ENCODE measurements around the gene ZFP3.
"Not testable (repeated sequence)": the region's sequence is repeated elsewhere in the genome, so short reads cannot be mapped to it uniquely, and the experiment has no call there.

The ZFP3 gene

DNA sequence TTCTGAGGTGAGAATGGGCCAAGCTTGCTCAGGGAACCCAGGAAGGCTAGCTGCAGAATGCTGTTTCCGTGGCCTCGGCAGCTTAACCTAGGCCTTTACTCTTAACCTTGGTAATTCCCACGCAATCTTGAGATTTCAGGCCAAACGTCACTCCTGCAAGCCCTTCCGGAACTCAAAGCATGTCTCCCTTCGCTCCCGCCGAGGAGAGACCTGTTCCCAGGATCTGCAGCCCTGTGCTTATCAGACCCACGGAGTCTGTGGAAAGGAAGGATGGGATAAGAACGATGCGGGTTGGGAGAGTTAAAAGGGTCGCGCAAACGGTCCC lies 524 bp upstream of the ZFP3 start:
- no peak for DNase-seq (ENCODE audit: low spot score)

DNA sequence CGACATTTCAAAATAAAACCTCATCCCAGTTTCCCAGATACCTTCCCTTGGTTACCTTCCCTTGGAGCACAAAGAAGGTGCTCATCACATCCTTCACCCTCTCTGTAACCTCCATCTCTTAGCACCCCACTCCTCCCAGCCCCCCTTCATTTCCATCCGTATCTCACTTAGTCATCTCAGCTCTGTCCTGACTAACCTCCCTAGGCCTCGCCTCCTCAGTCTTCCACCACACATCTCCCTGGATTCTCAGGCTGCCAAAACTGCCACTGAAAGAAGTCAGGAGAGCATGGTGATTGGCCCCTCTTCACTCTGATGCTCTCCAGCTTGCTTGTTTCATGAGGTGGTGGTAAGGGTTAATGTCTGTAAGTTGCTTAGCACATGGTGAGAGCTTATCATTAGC lies 2.3 kb downstream of the ZFP3 start:
- DNase-seq (ENCODE audit: low spot score) = no peak

DNA sequence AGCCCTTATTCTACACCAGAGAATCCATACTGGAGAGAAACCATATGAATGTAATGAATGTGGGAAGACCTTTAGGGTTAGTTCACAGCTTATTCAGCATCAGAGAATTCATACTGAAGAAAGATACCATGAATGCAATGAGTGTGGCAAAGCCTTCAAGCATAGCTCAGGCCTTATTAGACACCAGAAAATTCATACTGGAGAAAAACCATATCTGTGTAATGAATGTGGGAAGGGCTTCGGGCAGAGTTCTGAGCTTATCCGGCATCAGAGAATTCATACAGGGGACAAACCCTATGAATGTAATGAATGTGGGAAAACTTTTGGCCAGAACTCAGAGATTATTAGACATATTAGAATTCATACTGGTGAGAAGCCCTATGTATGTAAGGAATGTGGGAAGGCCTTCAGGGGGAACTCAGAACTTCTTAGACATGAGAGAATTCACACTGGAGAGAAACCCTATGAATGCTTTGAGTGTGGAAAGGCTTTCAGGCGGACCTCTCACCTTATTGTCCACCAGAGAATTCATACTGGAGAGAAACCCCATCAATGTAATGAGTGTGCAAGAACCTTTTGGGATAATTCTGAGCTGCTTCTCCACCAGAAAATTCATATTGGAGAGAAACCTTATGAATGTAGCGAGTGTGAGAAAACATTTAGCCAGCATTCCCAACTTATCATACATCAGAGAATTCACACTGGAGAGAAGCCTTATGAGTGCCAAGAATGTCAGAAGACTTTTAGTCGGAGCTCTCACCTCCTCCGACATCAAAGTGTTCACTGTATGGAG lies 14.1 kb downstream of the ZFP3 start:
- no peak for DNase-seq (ENCODE audit: low spot score)

DNA sequence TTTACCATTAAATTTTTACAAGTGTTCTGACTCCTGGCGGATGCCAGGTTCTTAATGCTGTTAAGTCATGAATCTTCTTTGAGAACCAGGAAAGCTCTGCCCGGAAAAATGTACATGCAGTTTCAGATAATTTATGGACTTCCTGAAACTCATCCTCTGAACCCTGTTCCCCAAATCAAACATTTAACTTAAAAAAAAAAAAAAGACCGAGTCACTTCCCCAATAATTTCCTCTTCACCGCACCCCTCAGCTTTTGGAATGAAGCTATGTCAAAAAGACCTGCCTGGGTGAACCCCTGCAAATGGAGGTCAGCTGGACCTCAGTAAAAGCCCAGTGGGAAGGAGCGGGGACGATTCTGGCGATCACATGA lies 18.4 kb downstream of the ZFP3 start:
- DNase-seq (ENCODE audit: low spot score) = no peak

DNA sequence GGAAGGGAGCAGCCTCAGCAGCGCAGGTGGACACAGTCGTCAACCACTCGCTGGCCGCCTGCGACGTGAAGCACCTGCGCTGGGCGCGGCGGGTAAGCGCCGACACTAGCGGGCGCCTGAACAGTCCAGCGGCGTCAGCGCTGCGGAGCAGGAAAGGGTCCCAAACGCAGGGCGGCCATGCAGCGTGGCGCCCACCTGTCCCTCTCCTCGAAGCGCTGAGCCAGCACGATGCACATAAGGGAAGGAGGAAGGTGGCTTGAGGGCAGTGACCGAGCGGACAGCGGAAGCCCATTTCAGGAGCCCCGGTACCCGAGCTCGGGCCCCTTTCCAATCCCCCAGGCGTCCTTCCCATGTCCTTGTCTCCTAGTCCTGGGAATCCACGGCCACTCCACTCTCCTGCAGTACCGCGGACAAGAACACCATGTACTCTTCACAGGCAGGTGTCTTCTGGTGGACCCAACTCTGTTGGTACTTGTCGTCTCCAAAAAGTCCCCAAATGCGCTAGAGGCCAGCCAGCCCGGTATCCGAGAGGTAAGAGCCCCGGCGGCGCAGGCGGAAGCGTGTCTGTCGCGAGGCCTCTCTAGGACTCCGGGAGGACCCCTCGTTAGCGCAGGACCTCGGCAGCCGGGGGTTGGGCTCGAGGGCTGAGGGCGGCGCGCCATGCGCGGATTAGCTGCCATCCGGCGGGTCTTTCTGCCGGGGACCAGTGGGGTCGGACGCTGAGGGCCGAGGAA lies 19.0 kb downstream of the ZFP3 start:
- no peak for DNase-seq (ENCODE audit: low spot score)

DNA sequence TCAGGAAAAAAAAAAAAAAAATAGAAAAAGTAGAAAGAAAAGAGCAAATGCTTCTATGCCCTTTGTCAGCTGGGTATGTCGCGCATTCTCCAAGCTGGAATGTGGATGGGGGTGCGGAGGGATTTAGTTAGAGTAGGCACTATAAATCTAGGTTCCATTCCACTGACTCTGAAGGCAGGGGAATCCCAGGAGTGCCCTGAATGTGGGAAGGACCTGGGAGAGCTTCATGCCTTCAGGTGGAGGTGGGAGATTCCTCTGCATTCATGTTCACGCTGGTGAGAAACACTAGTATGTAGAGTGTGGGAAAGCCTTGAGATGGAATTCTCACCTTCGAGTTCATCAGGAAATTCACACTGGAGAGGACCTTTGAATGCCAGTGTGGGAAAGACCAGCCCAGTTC lies 21.0 kb downstream of the ZFP3 start:
- DNase-seq (ENCODE audit: low spot score) = no peak

DNA sequence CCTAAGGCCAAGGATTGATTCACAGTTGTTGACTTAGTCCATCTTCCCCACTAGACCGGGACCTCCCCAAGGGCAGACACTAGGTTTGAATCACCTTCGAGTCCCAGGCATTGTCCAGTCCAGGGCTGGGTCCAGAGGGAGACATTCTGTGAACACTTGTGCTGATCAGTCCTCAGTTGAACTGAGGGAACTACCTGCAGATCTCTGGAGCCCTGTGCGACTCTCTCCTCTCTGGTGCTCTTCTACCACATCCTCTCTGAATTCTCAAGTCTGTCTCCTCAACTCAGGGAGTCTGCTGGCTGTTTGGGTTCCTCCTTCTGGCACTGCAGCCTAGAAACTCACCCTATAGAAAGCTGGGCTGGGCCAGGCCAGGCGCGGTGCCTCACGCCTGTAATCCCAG lies 22.6 kb downstream of the ZFP3 start:
- no peak for DNase-seq (ENCODE audit: low spot score)

DNA sequence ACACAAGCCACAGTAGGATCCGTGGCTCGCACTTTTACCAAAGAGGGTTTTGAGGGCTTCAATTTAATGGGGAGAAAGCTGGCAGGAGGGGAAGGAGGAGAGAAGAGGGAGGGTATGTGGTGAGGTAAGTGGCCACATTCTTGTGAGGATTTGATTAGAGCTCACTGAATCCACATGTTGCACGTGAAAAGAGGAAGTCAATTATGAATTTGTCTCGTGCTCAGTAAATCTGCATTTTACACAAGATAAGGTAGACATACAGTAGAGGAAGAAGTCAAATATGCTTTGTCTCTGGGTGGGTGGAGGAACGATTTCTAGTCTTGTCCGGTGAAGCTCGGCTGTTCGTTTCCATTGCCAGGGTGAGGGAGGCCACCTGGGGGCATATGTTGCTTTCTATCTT lies 32.5 kb downstream of the ZFP3 start:
- DNase-seq (ENCODE audit: low spot score) = no peak

DNA sequence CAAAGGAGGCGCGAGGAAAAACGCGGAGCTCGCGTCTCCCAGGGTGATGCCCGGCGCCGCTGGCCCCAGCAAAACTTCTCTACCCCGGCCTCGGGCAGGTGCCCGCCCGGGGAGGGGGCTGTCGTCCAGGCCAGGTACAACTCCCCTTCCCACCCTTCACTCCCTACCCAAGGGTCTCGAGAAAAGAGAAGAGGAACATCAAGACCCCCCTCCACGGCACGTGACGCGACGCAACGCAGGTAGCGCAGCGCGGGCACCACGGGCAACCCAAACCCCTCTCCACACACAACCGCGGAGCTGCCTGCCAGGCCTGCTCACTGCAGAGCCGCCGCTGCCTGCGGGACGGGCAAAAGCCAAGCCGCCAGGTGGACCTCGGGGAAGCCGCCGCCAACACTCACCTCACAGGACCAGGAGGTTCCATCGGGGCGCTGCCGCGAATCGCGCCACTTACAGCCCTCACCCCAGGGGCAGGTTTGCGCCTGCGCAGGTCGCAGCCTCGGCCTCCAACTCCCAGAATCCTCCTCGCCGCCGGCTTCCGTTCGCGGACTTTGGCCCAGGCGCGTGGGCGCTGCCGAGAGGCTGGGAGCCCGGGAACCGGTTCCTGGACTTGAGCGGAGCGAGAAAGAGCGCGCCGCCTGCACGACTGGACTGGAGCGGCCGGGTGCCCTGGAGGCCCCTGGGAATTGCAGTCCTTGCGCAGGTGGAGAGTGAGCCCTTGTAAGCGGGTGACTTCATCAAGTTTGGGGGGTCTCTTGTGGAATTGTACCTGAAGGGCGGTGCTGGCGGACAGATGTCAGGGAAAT lies 33.3 kb downstream of the ZFP3 start, which contains the start of gene ZNF232:
Gene ZNF232, minus strand, starts transcription at position 477 of the 803 bp plus-strand sequence. Its CDS starts 56 bp downstream, at position 421.
- peak; percentile 98 for DNase-seq (ENCODE audit: low spot score)

DNA sequence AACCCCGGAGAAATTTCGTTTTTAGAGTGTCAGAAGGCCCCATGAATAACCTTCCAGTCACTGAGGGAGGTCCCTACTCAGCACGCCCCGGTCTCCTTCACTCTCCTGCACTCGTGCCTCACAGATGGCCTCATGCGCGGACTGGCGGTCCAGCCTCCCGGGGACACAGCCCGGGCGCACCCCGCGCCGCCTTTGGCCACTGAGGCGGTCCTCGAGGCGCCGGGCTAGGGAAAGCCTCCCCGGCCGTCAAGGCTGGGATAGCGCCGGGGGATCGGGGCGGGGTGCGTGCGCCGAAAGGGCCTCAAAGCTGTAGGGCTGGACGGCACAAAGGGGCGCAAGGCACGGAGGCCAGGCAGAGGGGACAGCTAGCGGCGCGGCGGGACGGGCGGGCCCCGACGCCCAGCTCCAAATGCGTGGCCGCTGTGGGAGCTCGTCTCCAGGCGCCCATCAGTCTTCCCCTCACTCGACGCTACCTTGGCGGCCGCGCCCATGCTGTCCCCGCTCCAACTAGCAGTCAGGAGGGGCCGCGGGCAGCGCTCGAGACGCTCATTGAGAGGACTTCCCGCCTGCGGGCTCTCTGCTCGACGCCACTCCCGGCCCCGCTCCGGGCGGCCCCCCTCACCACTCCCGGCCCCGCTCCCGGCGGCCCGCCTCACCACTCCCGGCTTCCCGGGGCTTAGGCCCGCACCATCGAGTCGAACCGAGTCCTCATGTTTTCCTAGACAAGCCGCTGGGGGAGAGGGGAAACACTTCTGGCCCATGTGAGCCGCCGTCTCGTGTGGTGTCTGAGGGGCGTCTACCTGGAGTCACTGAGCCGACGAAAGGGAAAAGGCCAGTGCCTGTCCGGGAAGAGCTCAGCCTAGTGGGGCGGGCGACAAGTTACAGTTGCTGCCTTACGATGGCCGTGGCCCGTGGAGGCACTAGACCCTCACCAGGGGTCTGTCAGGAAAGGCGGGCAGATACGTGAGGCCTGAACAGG lies 37.7 kb downstream of the ZFP3 start, which contains the start of gene USP6:
Gene USP6, plus strand, starts transcription at position 360 of the 979 bp plus-strand sequence. CDS start 14,336 bp downstream, outside the sequence.
- DNase-seq (ENCODE audit: low spot score) = no peak

DNA sequence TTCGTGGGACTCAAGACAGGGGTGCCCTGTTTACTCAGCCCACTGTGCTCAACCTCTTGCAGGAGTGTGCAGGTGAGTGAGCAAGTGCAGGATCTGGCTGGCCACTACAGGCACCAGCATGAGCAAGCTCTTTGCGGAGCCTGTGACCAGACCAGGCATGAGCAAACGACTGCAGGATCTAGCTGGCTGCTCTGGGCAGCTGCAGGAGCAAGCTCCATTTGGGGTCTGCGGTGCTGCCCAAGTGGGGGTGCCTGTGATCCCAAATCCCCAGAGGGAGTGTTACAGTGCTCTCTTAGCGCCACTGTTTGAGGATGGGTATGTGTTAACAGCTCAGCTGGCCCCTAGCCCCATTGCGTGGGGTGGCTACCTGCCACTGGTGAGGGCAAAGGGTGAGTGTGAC lies 40.0 kb downstream of the ZFP3 start:
- DNase-seq (ENCODE audit: low spot score) = no peak

DNA sequence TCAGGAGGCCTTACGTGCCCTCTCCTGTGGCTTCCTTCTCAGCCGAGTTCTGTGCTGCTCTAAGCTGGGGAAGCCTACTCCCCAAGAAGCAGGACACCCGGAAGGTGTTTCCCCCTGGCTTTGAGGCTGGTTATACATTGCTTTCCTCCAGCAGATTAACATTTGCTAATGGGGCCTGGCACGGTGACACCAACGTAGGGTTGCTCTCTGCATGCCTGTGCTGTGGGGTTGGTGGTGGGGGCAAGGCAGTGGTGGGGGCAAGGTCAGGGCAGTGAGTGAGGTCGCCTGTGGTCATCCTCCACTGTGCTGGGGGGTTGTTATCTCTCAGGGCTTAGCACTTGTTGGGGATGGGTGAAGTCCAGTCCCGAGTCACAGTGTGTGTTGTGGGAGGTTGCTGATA lies 41.8 kb downstream of the ZFP3 start:
- DNase-seq (ENCODE audit: low spot score) = no peak

DNA sequence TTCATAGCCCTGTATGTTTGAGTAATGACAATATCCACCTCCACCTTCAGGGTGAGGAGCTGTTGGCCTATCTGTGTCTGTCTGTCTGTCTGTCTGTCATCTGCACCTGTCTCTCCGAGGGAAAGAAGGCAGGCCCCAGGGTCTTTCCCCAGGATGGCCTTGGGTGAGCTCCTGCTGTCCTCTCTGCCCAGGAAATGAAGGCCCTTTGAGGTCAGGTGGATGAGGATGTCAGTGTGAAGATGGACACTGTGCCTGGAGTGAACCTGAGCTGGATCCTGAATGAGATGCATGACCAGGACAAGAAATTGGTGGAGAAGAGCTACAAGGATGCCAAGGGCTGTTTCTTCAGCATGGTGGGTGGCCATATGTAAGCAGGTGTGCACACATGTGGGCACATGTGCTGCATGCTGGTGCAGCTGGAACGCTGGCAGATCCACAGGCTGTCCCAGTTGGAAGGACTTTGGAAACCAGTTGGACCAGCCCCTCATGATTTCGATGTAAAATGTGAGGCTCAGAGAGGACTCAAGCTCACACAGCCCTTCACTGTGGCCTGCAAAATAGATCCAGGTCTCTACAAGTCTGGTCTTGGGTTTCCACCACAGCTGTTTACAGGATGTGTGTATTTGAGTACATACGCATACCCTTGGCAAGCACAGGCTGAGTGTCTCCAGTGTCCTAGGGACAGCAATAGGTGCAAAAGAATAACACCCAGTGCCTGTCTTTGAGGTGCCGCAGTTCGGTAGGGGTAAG lies 42.3 kb downstream of the ZFP3 start:
- DNase-seq (ENCODE audit: low spot score) = not testable (repeated sequence)

DNA sequence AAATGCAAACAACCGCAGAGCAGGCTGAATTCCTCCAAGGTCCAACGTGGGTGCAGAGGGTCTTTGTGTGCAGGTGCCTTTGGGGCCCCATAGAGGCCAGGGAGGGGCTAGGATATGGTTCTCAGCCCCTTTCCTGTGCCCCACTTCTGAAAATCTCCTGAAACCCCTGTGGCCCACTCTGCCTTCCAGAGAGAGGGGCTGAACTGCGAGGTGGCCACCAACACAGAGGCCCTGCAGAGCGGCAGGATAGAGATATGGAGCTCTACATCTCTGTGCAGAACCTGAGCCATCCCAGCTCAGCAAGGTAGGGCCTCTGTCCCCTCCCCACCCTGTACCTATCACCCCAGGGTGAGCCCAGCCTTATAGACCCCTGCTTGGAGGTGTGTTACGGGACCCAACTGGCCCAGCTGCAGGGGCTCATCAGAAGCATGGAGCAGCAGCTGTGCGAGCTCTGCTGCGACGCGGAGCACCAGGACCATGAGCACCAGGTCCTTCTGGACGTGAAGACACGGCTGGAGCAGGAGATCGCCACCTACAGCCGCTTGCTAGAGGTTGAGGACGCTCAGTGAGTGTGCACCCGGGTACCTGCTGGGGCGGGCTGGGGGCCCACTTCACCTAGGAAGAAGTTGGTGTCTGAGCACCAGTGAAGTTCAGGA lies 43.0 kb downstream of the ZFP3 start:
- DNase-seq (ENCODE audit: low spot score) = no peak

DNA sequence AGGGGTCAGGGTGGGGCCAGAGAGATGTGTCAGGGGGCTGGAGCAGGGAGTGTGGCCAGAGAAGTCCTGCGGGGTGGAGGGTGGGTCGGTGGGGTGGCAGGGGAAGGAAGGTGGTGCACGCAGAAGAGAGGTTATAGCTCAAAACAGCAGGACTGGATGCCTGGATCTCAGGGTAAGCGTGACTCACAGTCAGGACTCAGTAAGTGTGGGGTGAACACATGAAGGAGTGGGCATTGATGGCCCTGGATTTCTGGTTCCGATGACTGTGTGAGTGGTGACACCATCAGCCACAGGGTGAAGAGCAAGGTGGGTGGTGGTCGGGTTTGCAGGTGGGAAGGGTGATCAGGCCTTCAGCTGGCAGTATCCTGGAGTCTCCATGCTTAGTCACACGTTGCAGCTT lies 43.8 kb downstream of the ZFP3 start:
- not testable (repeated sequence) for DNase-seq (ENCODE audit: low spot score)

DNA sequence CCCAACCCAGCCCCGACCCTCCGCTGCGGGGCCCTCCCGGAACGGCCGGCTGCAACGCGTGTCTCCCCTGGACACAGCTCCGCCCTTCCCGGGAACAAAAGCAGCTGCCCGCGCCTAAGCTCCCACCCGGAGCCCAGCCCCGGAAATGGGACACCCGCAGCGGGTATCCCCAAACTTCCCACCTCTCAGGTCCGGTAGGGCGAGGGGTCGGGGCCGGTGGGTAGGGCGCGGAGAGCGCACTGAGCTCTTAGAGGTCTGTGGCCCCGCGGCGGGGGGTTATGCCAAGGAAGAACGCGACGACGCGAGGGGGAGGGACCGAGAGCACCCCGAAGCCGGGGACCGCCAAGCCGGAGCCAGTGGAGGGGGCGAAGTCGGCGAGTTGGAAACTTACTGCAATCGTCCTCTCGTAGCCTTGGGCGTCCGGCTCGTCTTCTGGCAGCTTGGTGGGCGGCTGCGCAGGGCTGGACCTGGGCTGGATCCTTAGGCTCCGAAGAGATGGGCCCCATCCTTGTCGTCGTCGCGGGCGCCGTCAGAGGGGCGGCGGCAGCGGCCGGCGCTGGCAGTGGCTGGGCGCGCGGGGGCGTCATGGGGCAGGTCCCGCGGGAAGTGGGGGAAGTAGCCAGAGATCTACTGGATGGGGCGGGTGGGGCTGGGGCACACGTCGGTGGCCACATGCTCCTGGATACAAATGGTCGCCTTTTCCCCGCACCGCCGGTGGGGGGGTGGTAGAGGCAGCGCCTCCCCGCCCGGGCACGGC lies 44.5 kb downstream of the ZFP3 start:
- DNase-seq (ENCODE audit: low spot score) = peak; percentile 54

DNA sequence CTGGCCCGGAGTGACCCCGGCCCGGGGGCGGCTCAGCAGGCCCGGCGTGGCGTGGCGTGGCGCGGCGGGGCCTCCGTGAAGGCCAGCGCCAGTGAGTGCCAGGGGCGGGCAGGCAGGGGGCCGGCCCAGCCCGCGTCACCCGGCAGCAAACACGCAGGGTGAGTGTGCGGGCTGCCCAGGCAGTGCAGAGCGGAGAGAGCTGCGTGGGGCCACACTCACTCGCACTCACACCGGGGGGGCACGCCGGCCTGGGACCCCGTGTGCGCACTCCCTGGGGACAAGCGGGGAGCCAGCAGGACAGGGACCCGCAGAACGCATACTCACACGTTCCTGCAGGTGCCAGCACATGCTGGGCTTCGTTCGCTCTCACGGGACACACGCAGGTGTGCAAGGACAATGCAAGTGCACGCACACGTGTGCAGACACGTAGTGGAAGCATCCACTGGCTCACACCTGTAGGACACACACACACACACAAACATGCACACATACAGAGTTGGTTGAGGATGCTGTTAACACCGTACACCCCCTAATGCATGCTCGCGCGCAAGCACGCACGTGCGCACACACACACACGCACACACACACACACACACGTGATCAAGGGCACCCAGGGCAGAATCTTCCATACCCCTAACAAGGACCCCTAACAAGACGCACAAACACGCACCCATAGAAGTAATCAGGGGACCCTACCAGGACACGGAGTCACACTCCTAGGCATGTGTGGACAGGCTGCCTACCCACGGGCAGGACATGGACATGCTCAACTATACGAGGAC lies 45.3 kb downstream of the ZFP3 start:
- no peak for DNase-seq (ENCODE audit: low spot score)

DNA sequence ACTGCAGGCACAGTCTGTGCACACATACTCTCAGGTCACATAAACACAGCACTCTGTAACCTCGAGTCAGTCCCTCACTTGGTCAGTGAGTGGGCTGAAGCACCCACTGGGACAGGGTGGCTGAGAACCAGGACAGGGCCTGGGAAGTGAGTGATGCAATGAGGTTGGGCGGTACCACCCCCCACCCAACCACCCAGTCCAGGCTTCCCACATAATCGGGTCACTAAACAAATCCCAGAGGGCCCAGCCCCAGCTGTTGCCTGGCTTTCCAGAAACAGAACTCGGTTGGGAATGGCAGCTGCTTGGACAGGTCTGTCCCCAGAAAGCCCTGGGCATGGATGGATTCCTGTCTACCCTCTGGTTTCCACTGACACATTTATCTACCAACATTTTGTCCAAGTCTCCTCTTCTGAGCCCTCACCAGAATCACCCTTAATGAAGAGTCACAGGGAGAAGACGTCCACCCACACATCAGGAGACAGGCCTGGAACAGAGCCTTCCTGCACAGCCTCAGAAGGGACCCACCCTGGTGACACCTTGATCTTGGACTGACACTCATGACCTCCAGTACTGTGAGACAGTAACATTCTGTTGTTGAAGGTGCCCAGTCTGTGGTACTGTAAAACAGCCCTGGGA lies 46.0 kb downstream of the ZFP3 start:
- DNase-seq (ENCODE audit: low spot score) = not testable (repeated sequence)
